H1 (cell line): Measurements from ENCODE around the gene KCNH5. TPM values are rescaled to one million over a fixed set of nuclear protein-coding genes. Genes with fewer than 3 reads are reported as not detected.

Source experiments
- CHD1 ChIP-seq: IDR thresholded peaks from 2 replicates; pipeline ENCODE4 v1.6.1; 2012; ENCODE audit warnings: low read depth, low read length, improper control_type of control experiment
- HDAC2 ChIP-seq, 2 experiments: fragments of 300-600 bp in 1 of 2; sonication (generic) in 1 of 2; IDR thresholded peaks; 2 replicates each; pipeline ENCODE4 v1.6.1; 2011 to 2012; ENCODE audit warnings: low read depth in 2 of 2, low read length in 2 of 2, mild to moderate bottlenecking in 2 of 2, moderate library complexity in 2 of 2, borderline replicate concordance in 1 of 2, inconsistent platforms in 1 of 2
- polyA plus RNA-seq, 7 experiments: library from polyadenylated mRNA; depleted of rRNA in 3 of 7; stranded (reverse) in 5 of 7; unstranded in 2 of 7; fragments of >200 nt in 5 of 7; fragments of 200-250 nt in 2 of 7; gene quantifications; 1 replicate in 5 of 7; 2 replicates in 1 of 7; 4 replicates in 1 of 7; pipeline versions ENCODE4 v1.2.1 to v1.2.3, GENCODE V29; 2011 to 2013; ENCODE audit warnings: missing spikeins in 2 of 7, mixed read lengths in 2 of 7
- total RNA-seq: library from RNA; stranded (reverse); fragmentation: NEBNext Ultra II Directional; extraction: Animal tissue kit (Norgen Biotek cat#: 25700); gene quantifications from 2 replicates; pipeline ENCODE4 v1.2.1, GENCODE V29; 2021

KCNH5 gene
- total and polyA plus RNA-seq, 2 of the 8 experiments (the other 6 are each of a cell fraction or from before 2014, with no cell fraction given), result 0.24 to 0.50 TPM

DNA sequence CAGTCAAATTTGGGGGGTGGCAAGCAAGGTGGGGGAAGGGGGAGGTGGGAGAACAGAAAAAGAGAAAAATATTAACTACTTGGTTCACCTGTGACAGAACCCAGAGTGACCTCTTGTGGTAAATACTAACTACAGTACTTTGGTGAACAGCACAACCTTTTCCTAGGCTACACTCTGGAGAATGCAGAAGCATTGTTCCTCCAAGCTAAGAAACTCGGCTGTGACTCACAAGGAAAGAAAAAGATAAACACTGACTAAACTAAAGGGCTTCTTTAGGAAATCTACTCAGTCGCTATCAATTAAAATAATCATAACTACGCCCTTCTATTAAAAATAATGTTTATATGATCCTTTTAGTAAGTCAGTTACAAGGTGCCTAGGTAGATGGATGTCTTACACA is 5.4 kb downstream of the KCNH5 start (continued):
- TF ChIP-seq HDAC2 (IDR thresholded peaks at IDR 0.05; ENCODE audit: borderline replicate concordance in 1 of 2, low read depth in 2 of 2, low read length in 2 of 2), result no peak
- no peak for TF ChIP-seq CHD1
